ENCODE data around the gene HOXD10. TPM values are rescaled to one million over a fixed set of nuclear protein-coding genes. Genes with fewer than 3 reads are reported as not detected.
A peak's percentile ranks its signal among the peaks of the same experiment; 100 is the strongest.

HOXD10 gene
- polyA plus RNA-seq, 4 donors, result 123 to 178 (median 159) TPM

GRCh38 chr2:176130957-176131847, 14.6 kb downstream of the HOXD10 start:
- no peak for DNase-seq (ENCODE audit: low read depth in 4 of 4, low spot score in 3 of 4)

DNA sequence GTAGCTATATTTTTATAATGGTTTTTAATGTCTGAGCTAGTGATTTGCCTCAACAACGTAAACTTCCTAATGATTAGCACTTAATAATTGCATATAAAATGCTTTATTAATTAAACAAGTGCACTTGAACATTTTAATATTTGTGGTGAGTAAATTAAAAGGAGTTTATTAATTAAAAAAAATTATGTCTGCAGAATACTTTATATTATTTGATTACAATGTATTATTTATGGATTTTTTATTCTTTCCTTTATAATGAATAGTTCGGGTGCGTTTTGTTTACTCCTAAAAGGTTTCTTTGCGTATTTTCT, 15.2 kb downstream of the HOXD10 start:
- no peak for DNase-seq (ENCODE audit: low read depth in 4 of 4, low spot score in 3 of 4)

DNA sequence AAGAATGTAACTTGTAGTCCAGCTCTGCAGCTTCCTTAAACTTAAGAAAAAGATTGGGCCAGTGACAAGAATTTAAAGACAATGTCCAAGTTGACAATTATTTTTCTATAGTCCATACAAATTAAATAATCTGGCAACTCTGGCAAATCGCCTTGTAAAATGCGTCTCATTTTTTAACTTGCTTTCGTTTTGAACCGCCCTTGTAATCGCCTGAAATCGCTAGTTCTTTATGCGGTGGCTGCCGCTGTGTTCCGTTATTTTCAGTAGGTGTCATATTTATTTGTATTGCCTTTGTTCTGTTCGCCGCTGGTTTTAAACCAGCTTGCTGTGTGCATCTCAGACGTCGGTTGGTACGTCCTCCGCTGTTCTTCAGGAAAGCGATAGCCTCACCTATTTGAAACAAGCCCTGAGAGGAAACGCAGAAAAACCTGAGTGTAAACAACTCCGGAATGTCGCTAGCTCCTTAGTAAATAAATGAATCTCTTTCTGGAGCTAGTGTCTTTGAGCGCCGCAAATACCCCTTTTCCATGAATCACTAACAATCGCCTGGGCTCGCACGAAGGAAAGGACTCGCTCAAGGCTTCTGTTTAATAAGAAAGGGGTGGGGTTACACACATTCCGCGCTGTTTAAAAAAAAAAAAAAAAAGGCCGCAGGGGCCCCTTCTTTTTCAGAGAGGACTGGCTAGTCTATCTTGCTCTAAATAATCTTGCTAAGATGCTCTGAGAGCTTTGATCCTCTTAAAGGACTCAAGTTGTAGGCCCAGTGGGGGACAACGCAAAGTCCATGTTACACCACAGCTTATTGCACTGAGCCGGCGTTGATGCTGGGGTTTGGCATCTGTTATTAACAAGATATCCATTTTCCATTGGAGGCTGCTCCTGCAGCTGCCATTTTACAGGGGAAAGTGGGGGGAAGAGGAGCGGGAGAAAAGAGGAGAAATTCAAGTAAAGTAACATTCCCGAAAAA, 15.9 kb downstream of the HOXD10 start:
- no peak for DNase-seq (ENCODE audit: low read depth in 4 of 4, low spot score in 3 of 4)

DNA sequence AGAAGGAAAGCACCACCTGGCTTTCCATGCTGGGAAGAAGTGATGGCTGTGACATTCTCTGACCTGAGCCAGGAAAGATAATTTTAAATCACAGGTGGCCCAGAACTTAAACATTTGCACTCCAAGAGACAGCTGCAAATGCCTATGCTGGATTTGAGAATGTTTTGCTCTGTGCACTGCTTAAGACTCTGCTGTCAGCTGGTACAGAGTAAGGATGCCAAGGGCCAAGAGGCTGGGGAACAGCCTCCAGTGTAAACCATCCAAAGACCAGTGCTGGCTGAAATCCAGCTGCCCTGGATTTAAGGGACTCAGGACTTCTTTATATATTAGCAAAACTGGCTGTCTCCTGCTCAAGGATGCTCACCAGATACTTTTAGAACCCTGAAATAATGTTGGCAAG, 16.8 kb downstream of the HOXD10 start:
- no peak for DNase-seq (ENCODE audit: low read depth in 4 of 4, low spot score in 3 of 4)

- no peak for DNase-seq (ENCODE audit: low read depth in 4 of 4, low spot score in 3 of 4)
Measured at GRCh38 chr2:176134035-176134434, 17.5 kb downstream of the HOXD10 start.

- no peak for DNase-seq (ENCODE audit: low read depth in 4 of 4, low spot score in 3 of 4)
Measured at GRCh38 chr2:176135035-176135440, 18.5 kb downstream of the HOXD10 start.

DNA sequence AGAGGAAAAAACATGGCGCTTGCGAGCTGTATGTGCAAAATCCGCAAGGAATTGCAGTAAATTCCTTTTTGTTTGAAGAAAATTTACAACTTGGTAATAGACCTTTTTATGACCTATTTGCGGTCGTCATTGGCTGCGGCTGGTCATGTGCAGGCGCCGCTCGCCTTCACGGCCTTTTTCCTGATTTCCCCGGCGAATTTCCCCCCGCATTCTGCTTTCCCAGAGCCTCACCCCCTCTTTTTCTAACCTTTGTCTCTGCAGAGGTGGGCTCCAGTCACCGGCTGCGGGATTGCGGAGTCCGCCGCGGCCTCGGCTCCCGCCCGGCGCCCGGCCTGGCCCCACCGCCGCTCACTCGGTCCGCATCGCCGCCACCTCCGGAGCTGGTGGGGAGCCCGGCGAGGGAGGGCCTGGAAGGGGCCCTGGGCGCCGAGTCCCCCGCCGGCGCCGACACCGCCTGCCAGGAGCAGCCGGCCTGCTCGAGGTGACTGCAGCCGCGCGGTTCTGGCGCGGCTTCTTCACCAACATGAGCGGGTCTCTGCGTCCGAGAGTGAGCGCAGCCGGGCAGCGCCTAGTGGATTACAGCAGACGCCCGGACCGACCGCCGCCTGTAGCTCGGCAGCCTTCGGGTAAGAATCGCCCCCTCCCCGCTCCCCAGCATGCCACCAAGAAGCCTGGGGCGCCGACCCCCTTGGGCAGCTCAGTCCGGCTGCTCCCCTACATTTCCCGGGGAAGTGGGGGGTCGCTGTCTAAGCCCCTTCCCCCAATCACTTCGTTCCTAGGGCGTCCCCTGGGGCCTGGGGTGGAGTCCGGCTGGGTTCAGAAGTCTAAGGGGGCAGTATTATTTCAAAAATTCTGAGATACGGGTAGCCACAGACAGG, 20.0 kb downstream of the HOXD10 start:
- no peak for DNase-seq (ENCODE audit: low read depth in 4 of 4, low spot score in 3 of 4)

GRCh38 chr2:176137252-176137580, 20.6 kb downstream of the HOXD10 start:
- no peak for DNase-seq (ENCODE audit: low read depth in 4 of 4, low spot score in 3 of 4)

DNA sequence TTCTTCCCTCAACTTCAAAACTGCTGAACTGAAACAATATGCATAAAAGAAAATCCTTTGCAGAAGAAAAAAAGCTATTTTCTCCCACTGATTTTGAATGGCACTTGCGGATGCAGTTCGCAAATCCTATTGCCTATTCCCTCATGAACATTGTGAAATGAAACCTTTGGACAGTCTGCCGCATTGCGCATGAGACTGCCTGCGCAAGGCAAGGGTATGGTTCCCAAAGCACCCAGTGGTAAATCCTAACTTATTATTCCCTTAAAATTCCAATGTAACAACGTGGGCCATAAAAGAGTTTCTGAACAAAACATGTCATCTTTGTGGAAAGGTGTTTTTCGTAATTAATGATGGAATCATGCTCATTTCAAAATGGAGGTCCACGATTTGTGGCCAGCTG, 21.3 kb downstream of the HOXD10 start:
- no peak for DNase-seq (ENCODE audit: low read depth in 4 of 4, low spot score in 3 of 4)

DNA sequence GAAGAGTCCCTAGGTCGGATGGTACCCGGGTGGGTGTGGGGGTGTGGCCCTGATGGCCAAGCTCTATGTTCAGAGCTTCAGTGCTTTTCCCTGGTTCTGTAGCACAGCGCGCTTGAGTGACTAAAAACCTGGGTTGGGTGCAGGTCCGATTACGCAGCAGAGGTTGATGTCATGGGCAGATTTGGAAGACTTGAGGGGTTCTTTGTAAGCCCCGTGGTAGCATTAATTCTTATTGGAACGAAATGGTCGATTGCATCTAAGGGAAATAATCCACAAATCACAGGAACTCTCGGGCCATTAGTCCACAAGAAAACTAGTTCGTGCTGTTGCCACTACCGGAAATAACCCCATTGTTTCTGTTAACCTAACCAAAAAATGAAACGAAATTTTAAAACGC, 21.9 kb downstream of the HOXD10 start:
- no peak for DNase-seq (ENCODE audit: low read depth in 4 of 4, low spot score in 3 of 4)

GRCh38 chr2:176138923-176139660, 22.5 kb downstream of the HOXD10 start:
- no peak for DNase-seq (ENCODE audit: low read depth in 4 of 4, low spot score in 3 of 4)

- no peak for DNase-seq (ENCODE audit: low read depth in 4 of 4, low spot score in 3 of 4)
Measured at GRCh38 chr2:176139661-176140512, 23.3 kb downstream of the HOXD10 start.

DNA sequence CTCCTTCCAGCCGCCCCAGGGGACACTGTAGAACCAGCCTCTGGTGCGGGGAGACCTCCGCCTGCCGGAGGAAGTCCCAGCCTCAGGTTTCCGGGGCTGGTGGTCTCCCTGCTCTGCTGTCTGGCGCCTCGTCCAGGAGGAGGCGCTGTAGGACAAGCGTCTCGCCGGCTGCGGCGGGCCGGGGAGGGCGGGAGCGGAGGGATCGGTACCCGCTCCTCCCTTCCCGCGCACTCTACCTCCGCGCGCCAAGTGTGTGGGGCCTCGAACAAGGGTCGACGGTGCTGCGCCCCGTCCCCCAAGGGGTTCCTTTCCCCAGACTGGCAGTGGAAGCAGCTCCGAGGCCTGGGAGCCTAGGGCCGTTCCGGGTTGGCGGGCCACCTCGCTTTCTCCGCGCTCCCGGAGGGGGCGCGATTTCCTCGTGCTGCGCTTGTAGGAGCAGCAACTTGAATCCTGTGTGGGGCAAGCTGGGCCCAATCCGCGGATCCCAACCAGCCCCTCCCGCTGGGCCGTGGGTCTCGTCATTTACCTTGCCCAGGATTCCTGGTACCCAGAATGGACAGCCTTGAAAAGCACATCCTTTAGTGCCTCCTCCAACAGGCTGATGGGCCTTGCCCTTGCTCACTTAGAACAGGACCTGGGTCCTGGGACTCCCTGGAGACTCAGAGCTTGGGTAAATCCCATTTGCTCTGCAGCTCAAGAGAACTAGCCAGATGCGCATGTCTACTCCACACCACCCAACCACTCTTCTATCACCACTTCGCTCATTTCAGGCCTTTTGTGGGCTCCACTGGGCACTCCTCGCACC, 24.1 kb downstream of the HOXD10 start:
- peak in 1 of 4 donors; percentile 84 for DNase-seq (ENCODE audit: low read depth in 4 of 4, low spot score in 3 of 4)

DNA sequence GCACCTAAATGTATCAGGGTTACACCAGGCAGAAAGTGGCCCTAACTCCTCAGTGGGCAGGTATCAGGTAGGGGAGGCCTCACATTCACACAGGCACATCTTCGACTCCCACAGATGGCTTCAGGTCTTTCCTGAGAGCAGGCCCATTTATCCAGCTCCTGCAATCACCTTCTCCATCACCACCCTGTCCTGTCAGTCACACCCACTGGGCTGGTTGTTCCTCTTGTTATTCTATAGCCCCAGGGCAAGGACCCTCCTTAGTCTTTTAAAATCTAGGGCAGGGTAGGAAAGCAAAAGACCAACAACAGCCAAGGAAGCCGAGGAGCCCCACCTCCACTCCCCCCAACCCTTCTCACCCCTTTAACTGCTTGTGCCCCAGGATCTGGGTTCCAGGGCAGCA, 25.7 kb downstream of the HOXD10 start:
- DNase-seq (ENCODE audit: low read depth in 4 of 4, low spot score in 3 of 4), result no peak

GRCh38 chr2:176145085-176145969, 28.7 kb downstream of the HOXD10 start:
- no peak for DNase-seq (ENCODE audit: low read depth in 4 of 4, low spot score in 3 of 4)

- DNase-seq (ENCODE audit: low read depth in 4 of 4, low spot score in 3 of 4), result no peak
Measured at GRCh38 chr2:176146101-176146500, 29.5 kb downstream of the HOXD10 start.

DNA sequence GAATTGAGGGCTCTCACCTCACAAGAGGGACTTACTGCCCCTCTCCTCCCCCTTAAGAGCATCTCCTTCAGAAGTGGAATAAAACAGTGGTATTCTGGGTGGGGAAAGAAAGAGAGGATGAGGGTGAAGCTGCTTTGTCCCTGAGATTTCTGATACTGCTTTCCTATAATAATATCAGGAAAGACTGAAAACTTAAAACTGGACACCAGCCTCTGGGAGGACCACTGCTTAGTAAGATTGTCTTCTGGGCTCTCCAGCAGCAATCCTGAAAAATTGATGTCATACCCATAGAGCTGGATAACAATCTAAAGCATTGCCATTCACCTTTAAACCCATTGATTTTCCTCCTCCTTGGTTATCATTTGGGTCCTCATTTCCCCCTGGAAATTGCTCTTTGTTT, 30.1 kb downstream of the HOXD10 start:
- DNase-seq (ENCODE audit: low read depth in 4 of 4, low spot score in 3 of 4), result no peak

Measured in right renal pelvis (tissue), 4 donors.